ENCODE measurements around the gene SLC25A51. TPM values are rescaled to one million over a fixed set of nuclear protein-coding genes. Genes with fewer than 3 reads are reported as not detected.

SLC25A51 gene, protein sequence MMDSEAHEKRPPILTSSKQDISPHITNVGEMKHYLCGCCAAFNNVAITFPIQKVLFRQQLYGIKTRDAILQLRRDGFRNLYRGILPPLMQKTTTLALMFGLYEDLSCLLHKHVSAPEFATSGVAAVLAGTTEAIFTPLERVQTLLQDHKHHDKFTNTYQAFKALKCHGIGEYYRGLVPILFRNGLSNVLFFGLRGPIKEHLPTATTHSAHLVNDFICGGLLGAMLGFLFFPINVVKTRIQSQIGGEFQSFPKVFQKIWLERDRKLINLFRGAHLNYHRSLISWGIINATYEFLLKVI
- 17.6 to 21.0 TPM (median 20.1 TPM) in 5 replicates for total RNA-seq (2022; extraction: Qiagen RNA extraction; ENCODE audit: low read depth)

DNA sequence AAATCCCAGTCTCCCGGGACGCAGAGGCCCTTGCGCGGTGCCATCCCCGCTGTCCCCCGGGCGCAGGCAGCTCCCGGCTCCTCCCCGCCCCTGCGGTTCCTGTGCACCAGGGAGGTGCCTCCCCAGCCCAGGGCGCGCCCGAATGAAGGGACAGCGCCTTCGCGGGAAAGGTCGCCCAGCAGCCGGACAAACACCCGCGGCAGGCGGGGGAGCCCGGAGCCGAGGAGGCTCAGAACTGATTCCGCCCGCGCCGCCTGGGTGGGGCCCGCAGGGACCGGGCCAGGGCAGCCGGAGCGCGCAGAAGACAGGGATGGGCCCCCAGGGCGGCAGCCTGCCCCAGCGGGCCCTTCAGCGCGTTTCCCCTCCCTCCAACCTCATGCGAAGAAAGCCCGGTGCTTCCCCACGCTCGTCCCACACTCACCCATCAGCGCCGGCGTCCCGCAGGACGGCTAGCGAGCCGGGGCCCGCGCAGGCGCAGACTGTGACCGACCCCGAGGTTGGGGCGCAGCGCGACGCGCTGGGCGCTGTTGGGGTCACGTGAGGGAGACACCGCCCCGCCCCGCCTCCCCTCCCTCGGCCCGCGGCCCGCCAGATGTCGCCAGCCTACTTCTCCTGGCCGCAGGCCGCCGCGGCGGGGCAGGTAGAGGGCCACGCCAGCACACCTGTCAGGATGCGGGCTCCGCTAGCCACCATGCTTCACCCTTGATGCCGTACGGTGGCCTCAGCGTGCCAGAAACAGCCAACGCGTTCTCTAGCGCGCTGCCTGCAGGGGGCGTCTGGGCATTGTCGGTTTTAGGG, at the start of gene SLC25A51:
SLC25A51 (minus strand) TSS at position 481 of the 798 bp plus-strand sequence. CDS start 15,577 bp downstream, outside the sequence.

Other genes with a start within 250 kb of the SLC25A51 start
- 5.4 to 5.9 TPM (median 5.8 TPM) in 5 replicates for gene TRMT10B, start 150.3 kb downstream of the SLC25A51 start, total RNA-seq (2022; extraction: Qiagen RNA extraction; ENCODE audit: low read depth)
- gene EXOSC3, start 119.1 kb downstream of the SLC25A51 start, total RNA-seq (2022; extraction: Qiagen RNA extraction; ENCODE audit: low read depth) = 68.4 to 88.5 TPM (median 81.3 TPM) in 5 replicates
- gene DCAF10, start 103.3 kb downstream of the SLC25A51 start, total RNA-seq (2022; extraction: Qiagen RNA extraction; ENCODE audit: low read depth) = 10.4 to 12.5 TPM (median 11.2 TPM) in 5 replicates
- 37.8 to 54.5 TPM (median 52.7 TPM) in 5 replicates for gene SHB, start 165.1 kb upstream of the SLC25A51 start, total RNA-seq (2022; extraction: Qiagen RNA extraction; ENCODE audit: low read depth)